A549 treated with DMSO at 1 μM for 4 hours (cell line): ENCODE measurements around the gene SIAH2. TPM values are rescaled to one million over a fixed set of nuclear protein-coding genes. Genes with fewer than 3 reads are reported as not detected.

Experiments
- total RNA-seq: library from RNA; stranded (reverse); fragments of 200-300 nt; extraction: Qiagen RNA extraction; gene quantifications from 5 replicates; pipeline ENCODE4 v1.2.3, GENCODE V29; 2022; ENCODE audit warnings: low read depth

The SIAH2 gene, protein sequence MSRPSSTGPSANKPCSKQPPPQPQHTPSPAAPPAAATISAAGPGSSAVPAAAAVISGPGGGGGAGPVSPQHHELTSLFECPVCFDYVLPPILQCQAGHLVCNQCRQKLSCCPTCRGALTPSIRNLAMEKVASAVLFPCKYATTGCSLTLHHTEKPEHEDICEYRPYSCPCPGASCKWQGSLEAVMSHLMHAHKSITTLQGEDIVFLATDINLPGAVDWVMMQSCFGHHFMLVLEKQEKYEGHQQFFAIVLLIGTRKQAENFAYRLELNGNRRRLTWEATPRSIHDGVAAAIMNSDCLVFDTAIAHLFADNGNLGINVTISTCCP
- 16.2 to 20.6 TPM (median 19.3 TPM) in 5 replicates for total RNA-seq

DNA sequence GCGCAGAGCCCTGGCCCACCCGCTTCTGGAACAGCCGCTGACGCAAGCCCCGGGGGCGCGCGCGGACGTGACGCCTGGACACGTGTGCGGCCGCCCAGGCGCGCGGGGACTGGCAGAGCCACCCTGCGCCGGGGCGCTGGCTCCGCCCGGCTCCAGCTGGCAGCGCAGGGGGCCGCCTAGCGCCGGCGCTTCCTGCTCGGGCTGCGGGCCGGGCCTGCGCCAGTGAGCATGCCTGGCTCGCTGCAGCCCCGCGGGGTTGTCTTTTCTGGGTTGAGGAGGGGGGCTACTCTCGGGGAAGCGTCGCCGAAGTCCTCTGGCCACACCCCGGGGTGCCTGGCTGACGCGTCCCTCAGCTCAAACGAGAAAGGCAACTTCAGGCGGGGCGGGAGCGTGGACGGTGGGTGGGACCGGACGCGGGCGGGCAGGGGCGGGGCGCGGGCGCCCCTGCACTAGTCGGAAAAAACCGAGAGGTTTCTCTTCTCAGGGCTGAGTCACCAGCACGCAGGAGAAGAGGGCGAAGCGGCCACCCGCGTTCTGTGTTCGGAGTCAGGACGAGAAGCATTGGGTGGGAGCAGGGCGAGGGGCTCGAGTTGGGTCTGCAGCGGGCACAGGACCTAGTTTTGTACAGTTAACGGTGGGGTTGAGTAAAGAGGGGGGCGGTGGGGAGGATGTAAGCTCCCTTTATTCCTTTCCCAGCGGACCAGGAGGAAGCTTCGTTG lies at the start of gene SIAH2:
TSS of gene SIAH2 (minus strand) at position 48 of the 719 bp plus-strand sequence. CDS start 320 bp downstream, outside the sequence.

DNA sequence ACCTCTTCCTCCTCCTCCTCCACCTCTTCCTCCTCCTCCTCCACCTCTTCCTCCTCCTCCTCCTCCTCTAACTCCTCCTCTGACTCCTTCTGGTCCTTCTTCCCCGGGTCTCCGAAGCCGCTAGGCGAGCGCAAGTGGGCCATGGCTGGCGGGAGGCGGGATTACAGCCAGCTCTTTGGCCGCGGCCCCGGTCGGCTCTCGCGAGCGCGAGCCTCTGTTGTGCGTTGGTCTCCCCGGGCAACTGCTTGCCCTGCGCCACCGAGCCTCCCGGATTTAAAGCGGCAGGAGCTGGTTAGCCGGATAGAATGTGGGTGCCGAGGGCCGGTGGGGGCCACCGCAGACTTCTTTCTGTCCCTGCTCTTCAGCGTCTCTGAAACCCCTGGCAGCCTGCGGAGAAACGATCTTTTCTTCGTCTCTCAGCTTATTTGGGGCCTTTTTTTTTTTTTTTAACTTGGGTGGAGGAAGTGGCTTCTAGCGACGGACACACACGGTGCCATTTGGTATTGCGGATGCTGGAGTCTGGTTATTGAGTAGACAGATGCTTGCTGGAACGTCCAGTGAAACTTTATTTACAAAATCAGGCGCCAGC lies 59.1 kb downstream of the SIAH2 start, which contains the start of gene ERICH6:
TSS of gene ERICH6 (minus strand) at position 165 of the 589 bp plus-strand sequence. CDS start at position 143, 22 bp downstream.

Other genes starting within 250 kb of the SIAH2 start
- gene SERP1, start 216.7 kb downstream of the SIAH2 start, total RNA-seq: 45.7 to 106 TPM (median 90.4 TPM) in 5 replicates
- 70.2 to 93.3 TPM (median 80.9 TPM) in 5 replicates for gene EIF2A, start 216.4 kb downstream of the SIAH2 start, total RNA-seq
- gene SELENOT, start 159.8 kb downstream of the SIAH2 start, total RNA-seq: 86.7 to 118 TPM (median 116 TPM) in 5 replicates
- gene ERICH6, start 59.2 kb downstream of the SIAH2 start, total RNA-seq: 0.07 to 0.08 TPM in 2 of 5 replicates, not detected in the others
- not detected in 5 replicates for gene MINDY4B, start 142.3 kb upstream of the SIAH2 start, total RNA-seq
- not detected in 5 replicates for gene CLRN1, start 209.6 kb upstream of the SIAH2 start, total RNA-seq